ENCODE measurements around the gene FRMPD4.

Gene FRMPD4

GRCh38 chrX:12344954-12345353, 206.7 kb downstream of the FRMPD4 start:
- Histone ChIP-seq H3K9ac (ENCODE audit: low read length) (no peak overlapping the region), H3K27ac (ENCODE audit: low read depth, low read length, poor library complexity, severe bottlenecking) (no peak overlapping the region), H3K36me3 (ENCODE audit: insufficient read depth, low read length) (no peaks in the 10 kb centered on the region)

GRCh38 chrX:12349201-12349600, 210.9 kb downstream of the FRMPD4 start:
- no peak overlapping the region for H3K27ac ChIP-seq (ENCODE audit: low read depth, low read length, poor library complexity, severe bottlenecking)
- no peaks in the 10 kb centered on the region for H3K9me2 ChIP-seq (ENCODE audit: low read depth, low read length)
- H3F3A ChIP-seq (ENCODE audit: insufficient read depth, low read length) = no peaks in the 10 kb centered on the region
- no peaks in the 10 kb centered on the region for H3K4me1 ChIP-seq (ENCODE audit: insufficient read depth, low read length, severe bottlenecking)
- no peaks in the 10 kb centered on the region for H4K20me1 ChIP-seq (ENCODE audit: insufficient read depth, low read length)
- no peaks in the 10 kb centered on the region for H3K36me3 ChIP-seq (ENCODE audit: insufficient read depth, low read length)
- no peaks in the 10 kb centered on the region for H3K27me3 ChIP-seq (ENCODE audit: insufficient read depth, low read length)
- H2AFZ ChIP-seq (ENCODE audit: low read length) = no peak overlapping the region
- H3K79me2 ChIP-seq (ENCODE audit: insufficient read depth, low read length) = no peaks in the 10 kb centered on the region
- H3K4me2 ChIP-seq (ENCODE audit: low read length) = no peak overlapping the region
- TF ChIP-seq EZH2 (IDR thresholded peaks at IDR 0.05; ENCODE audit: borderline replicate concordance, low read length) = no peak
- TF ChIP-seq CTCF (IDR thresholded peaks at IDR 0.05; ENCODE audit: low read length) = 0 out of 2 replicates have a peak, but pooled peaks have one; percentile 12
- H3K9ac ChIP-seq (ENCODE audit: low read length) = no peak overlapping the region
- H3K9me3 ChIP-seq (ENCODE audit: low read length) = no peaks in the 10 kb centered on the region
- no peak overlapping the region for H3K4me3 ChIP-seq (ENCODE audit: low read depth, low read length, poor library complexity, severe bottlenecking)

More at GRCh38 chrX:12344954-12345353, 206.7 kb downstream of the FRMPD4 start:
- no peaks in the 10 kb centered on the region for H3K27me3 ChIP-seq (ENCODE audit: insufficient read depth, low read length)
- H4K20me1 ChIP-seq (ENCODE audit: insufficient read depth, low read length) = no peaks in the 10 kb centered on the region
- no peaks in the 10 kb centered on the region for H3K9me3 ChIP-seq (ENCODE audit: low read length)
- no peaks in the 10 kb centered on the region for H3K9me2 ChIP-seq (ENCODE audit: low read depth, low read length)
- TF ChIP-seq CTCF (IDR thresholded peaks at IDR 0.05; ENCODE audit: low read length) (no peak), EZH2 (IDR thresholded peaks at IDR 0.05; ENCODE audit: borderline replicate concordance, low read length) (no peak)
- H3K79me2 ChIP-seq (ENCODE audit: insufficient read depth, low read length) = no peaks in the 10 kb centered on the region
- no peaks in the 10 kb centered on the region for H3F3A ChIP-seq (ENCODE audit: insufficient read depth, low read length)
- H3K4me2 ChIP-seq (ENCODE audit: low read length) = no peak overlapping the region
- no peak overlapping the region for H2AFZ ChIP-seq (ENCODE audit: low read length)
- no peak overlapping the region for H3K4me3 ChIP-seq (ENCODE audit: low read depth, low read length, poor library complexity, severe bottlenecking)
- no peaks in the 10 kb centered on the region for H3K4me1 ChIP-seq (ENCODE audit: insufficient read depth, low read length, severe bottlenecking)

GRCh38 chrX:12352922-12353321, 214.6 kb downstream of the FRMPD4 start:
- H3K4me3 ChIP-seq (ENCODE audit: low read depth, low read length, poor library complexity, severe bottlenecking) = no peak overlapping the region
- TF ChIP-seq EZH2 (IDR thresholded peaks at IDR 0.05; ENCODE audit: borderline replicate concordance, low read length) = no peak
- TF ChIP-seq CTCF (IDR thresholded peaks at IDR 0.05; ENCODE audit: low read length) = no peak

More at GRCh38 chrX:12352922-12353321, 214.6 kb downstream of the FRMPD4 start:
- Histone ChIP-seq H3K9me3 (ENCODE audit: low read length) (no peaks in the 10 kb centered on the region), H3K27ac (ENCODE audit: low read depth, low read length, poor library complexity, severe bottlenecking) (no peak overlapping the region), H2AFZ (ENCODE audit: low read length) (no peak overlapping the region), H3K36me3 (ENCODE audit: insufficient read depth, low read length) (no peaks in the 10 kb centered on the region), H3K4me1 (ENCODE audit: insufficient read depth, low read length, severe bottlenecking) (no peaks in the 10 kb centered on the region), H3F3A (ENCODE audit: insufficient read depth, low read length) (no peaks in the 10 kb centered on the region), H3K79me2 (ENCODE audit: insufficient read depth, low read length) (no peaks in the 10 kb centered on the region), H3K27me3 (ENCODE audit: insufficient read depth, low read length) (no peaks in the 10 kb centered on the region), H3K9me2 (ENCODE audit: low read depth, low read length) (no peaks in the 10 kb centered on the region), H3K4me2 (ENCODE audit: low read length) (no peak overlapping the region), H3K9ac (ENCODE audit: low read length) (no peak overlapping the region), H4K20me1 (ENCODE audit: insufficient read depth, low read length) (no peaks in the 10 kb centered on the region)
